ENCODE measurements around the gene TTLL3. TPM values are rescaled to one million over a fixed set of nuclear protein-coding genes. Genes with fewer than 3 reads are reported as not detected.

Gene TTLL3
- polyA plus RNA-seq, 3 donors: 1.1 to 196 (median 1.8) TPM

DNA sequence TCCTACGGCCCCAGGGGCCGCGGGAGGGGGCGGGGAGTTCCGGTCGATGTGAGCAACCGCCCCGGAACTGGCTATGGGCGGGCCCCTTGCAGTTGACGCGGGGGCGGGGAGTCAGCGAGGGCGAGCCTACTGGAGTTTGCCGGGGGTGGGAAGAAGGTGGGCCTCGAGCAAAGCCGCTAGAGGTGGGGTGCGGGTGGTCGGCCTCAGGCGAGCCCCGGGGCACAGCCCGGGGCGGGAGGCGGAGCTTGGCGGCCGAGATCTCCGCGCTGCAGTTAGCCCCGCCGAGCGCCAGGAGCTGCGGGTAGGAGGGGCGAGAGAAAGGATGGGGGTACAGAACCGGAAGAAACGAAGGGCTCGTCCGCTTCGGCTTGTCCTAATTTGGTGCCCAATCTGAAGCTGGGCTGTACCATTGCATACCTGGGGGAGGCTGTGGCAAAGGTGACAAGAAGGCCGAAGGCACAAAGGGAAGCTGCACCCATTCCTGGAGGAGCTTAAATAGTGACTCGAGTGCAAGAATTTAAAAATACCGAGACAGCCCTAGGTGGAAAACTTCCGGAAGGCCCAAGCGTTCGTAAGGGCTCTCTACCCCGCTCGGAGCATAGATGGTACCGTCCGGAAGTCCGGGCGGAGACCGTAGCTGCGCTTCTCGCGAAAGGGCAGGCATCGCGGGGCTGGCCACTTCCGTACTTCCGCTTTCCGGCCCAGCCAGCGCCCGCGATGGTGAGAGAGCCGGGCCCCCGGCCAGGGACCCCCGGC is 17.5 kb upstream of the TTLL3 start, which contains the start of the genes ARPC4 and TADA3:
TSS of gene ARPC4 (plus strand) at position 678 of the 756 bp plus-strand sequence. CDS start at position 718, 40 bp downstream.
TSS of gene TADA3 (minus strand) at position 69 of the 756 bp plus-strand sequence. CDS start 1,007 bp downstream, outside the sequence.
- peaks cover 28 to 49% of the 10 kb centered on the region in 2 donors for H3K36me3 ChIP-seq (replicated peaks in 1 of 2; ENCODE audit: control insufficient read depth in 1 of 2, insufficient read depth in 2 of 2, low read length in 2 of 2)
- H2AFZ ChIP-seq (ENCODE audit: insufficient read depth, low read depth, low read length, poor library complexity, severe bottlenecking): peak within 1 kb of the TSS; percentile 81
- TF ChIP-seq, protein P1, sequence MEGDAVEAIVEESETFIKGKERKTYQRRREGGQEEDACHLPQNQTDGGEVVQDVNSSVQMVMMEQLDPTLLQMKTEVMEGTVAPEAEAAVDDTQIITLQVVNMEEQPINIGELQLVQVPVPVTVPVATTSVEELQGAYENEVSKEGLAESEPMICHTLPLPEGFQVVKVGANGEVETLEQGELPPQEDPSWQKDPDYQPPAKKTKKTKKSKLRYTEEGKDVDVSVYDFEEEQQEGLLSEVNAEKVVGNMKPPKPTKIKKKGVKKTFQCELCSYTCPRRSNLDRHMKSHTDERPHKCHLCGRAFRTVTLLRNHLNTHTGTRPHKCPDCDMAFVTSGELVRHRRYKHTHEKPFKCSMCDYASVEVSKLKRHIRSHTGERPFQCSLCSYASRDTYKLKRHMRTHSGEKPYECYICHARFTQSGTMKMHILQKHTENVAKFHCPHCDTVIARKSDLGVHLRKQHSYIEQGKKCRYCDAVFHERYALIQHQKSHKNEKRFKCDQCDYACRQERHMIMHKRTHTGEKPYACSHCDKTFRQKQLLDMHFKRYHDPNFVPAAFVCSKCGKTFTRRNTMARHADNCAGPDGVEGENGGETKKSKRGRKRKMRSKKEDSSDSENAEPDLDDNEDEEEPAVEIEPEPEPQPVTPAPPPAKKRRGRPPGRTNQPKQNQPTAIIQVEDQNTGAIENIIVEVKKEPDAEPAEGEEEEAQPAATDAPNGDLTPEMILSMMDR (IDR thresholded peaks at IDR 0.05): no peak
- H3K9ac ChIP-seq (ENCODE audit: insufficient read depth, low read length, poor library complexity, severe bottlenecking): peak within 1 kb of the TSS; percentile 99
- peaks cover 38% of the 10 kb centered on the region for H3K4me1 Mint-ChIP-seq
- peaks cover 80% of the 10 kb centered on the region for H3K79me2 ChIP-seq (ENCODE audit: insufficient read depth, low read length)
- under 1% methylated on average over 65 of the region's 65 CpGs for WGBS (ENCODE audit: insufficient coverage)
- H3K27ac ChIP-seq (ENCODE audit: low read depth in 1 of 2, low read length in 2 of 2): peak within 1 kb of the TSS; percentile 91 to 97
- no peaks in the 10 kb centered on the region for H3K27me3 ChIP-seq (ENCODE audit: control insufficient read depth in 2 of 2, insufficient read depth in 2 of 2, low read length in 2 of 2)
- H3K4me3 Mint-ChIP-seq: peak within 1 kb of the TSS; percentile 93 to 99
- peaks cover 27 to 58% of the 10 kb centered on the region in 2 donors for H3K36me3 Mint-ChIP-seq
- intact Hi-C loops (cut with micrococcal nuclease): loop anchor here (2.0 to 10.0 kb wide), 10 partner anchors 42 to 528 kb away; partner anchors contain the start of genes BRPF1 (in 2 of the 2), MTMR14 (in 2 of the 2), RPUSD3 (in 2 of the 2) and OGG1 (in 1 of the 2)
- H3K9me3 ChIP-seq (replicated peaks in 1 of 2; ENCODE audit: control insufficient read depth in 1 of 2, insufficient read depth in 1 of 2, low read length in 2 of 2): no peaks in the 10 kb centered on the region
- H3K27ac Mint-ChIP-seq: peak within 1 kb of the TSS; percentile 87 to 100 (median 99)
- H3K4me1 ChIP-seq (ENCODE audit: control insufficient read depth in 1 of 2, insufficient read depth in 2 of 2, low read length in 2 of 2): peaks cover 39 to 42% of the 10 kb centered on the region in 2 donors
- peaks cover 0 to 4% (median 0%) of the 10 kb centered on the region in 7 donors for H3K9me3 Mint-ChIP-seq
- peaks cover 43% of the 10 kb centered on the region for H4K20me1 ChIP-seq (ENCODE audit: insufficient read depth, low read length)
- peak within 1 kb of the TSS; percentile 76 to 96 (median 77) for H3K4me3 ChIP-seq (replicated peaks in 1 of 3; ENCODE audit: low read depth in 2 of 3, low read length in 3 of 3)
- peak within 1 kb of the TSS; percentile 86 for H3K4me2 ChIP-seq (replicated peaks; ENCODE audit: extremely low read depth, low read length, poor library complexity, severe bottlenecking)
- DNase-seq: peak; percentile 93 to 95 (median 94)
- peaks cover 0 to 1% (median 0%) of the 10 kb centered on the region in 3 donors for H3K27me3 Mint-ChIP-seq (ENCODE audit: low read depth in 3 of 3)

GRCh38 chr3:9793161-9793781 is 16.8 kb upstream of the TTLL3 start:
- Mint-ChIP-seq H3K4me3 (peak overlapping the region; percentile 93 to 99), H3K4me1 (peaks cover 35% of the 10 kb centered on the region), H3K27me3 (ENCODE audit: low read depth in 3 of 3) (peaks cover 0 to 1% (median 0%) of the 10 kb centered on the region in 3 donors), H3K36me3 (peaks cover 30 to 61% of the 10 kb centered on the region in 2 donors), H3K9me3 (peaks cover 0 to 4% (median 0%) of the 10 kb centered on the region in 7 donors), H3K27ac (peak overlapping the region; percentile 87 to 100 (median 99))
- H3K27ac ChIP-seq (ENCODE audit: low read depth in 1 of 2, low read length in 2 of 2): peak overlapping the region; percentile 91 to 97
- no peaks in the 10 kb centered on the region for H3K27me3 ChIP-seq (ENCODE audit: control insufficient read depth in 2 of 2, insufficient read depth in 2 of 2, low read length in 2 of 2)
- peaks cover 50% of the 10 kb centered on the region for H4K20me1 ChIP-seq (ENCODE audit: insufficient read depth, low read length)
- no peaks in the 10 kb centered on the region for H3K9me3 ChIP-seq (replicated peaks in 1 of 2; ENCODE audit: control insufficient read depth in 1 of 2, insufficient read depth in 1 of 2, low read length in 2 of 2)
- H3K4me1 ChIP-seq (ENCODE audit: control insufficient read depth in 1 of 2, insufficient read depth in 2 of 2, low read length in 2 of 2): peaks cover 39 to 42% of the 10 kb centered on the region in 2 donors
- H3K9ac ChIP-seq (ENCODE audit: insufficient read depth, low read length, poor library complexity, severe bottlenecking): peak overlapping the region; percentile 99
- H3K4me2 ChIP-seq (replicated peaks; ENCODE audit: extremely low read depth, low read length, poor library complexity, severe bottlenecking): peak overlapping the region; percentile 86
- peak overlapping the region; percentile 76 to 96 (median 77) for H3K4me3 ChIP-seq (replicated peaks in 1 of 3; ENCODE audit: low read depth in 2 of 3, low read length in 3 of 3)
- intact Hi-C loops (cut with micrococcal nuclease): loop anchor here (2.0 to 10.0 kb wide), 10 partner anchors 42 to 528 kb away; partner anchors contain the start of genes BRPF1 (in 2 of the 2), MTMR14 (in 2 of the 2), RPUSD3 (in 2 of the 2) and OGG1 (in 1 of the 2)
- WGBS (ENCODE audit: insufficient coverage): 0% methylated on average over 19 of the region's 23 CpGs
- peaks cover 87% of the 10 kb centered on the region for H3K79me2 ChIP-seq (ENCODE audit: insufficient read depth, low read length)
- DNase-seq: peak; percentile 58 to 79 (median 60)
- H2AFZ ChIP-seq (ENCODE audit: insufficient read depth, low read depth, low read length, poor library complexity, severe bottlenecking): peak overlapping the region; percentile 81
- H3K36me3 ChIP-seq (replicated peaks in 1 of 2; ENCODE audit: control insufficient read depth in 1 of 2, insufficient read depth in 2 of 2, low read length in 2 of 2): peaks cover 31 to 52% of the 10 kb centered on the region in 2 donors
- TF ChIP-seq, protein P1 (IDR thresholded peaks at IDR 0.05): no peak

All from CD14-positive monocyte (primary cell).